Measurements from ENCODE around the gene FLAD1.

Gene FLAD1

DNA sequence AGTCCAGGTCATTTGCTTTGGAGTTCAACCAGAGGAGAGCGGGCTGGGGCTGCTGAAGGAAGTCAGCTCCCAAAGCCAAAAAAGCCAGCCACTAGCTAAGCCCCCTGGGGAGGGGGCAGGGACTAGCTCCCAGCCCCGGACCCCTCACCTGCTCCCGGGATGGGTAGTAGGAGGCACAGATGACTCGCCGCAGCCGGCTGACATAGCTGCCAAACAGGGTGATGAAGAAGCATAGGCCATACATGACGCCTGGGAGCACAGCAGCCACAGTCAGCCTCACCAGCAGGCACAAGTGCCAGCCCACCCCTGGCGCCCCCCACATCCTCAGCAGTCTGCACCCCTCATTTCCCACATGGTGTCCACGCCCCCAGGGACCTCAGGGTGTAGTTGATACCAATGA lies 43.0 kb downstream of the FLAD1 start:
- TF ChIP-seq ZBTB49 (tag by site-specific recombination; IDR thresholded peaks at IDR 0.05; ENCODE audit: low read depth) (no peak), TRIM28 (IDR thresholded peaks at IDR 0.05; ENCODE audit: borderline replicate concordance, low read length) (no peak), ZNF624 (tag by site-specific recombination; IDR thresholded peaks at IDR 0.05) (no peak), ZBTB48 (tag by site-specific recombination; IDR thresholded peaks at IDR 0.05) (no peak), TCF7L2 (IDR thresholded peaks at IDR 0.05; ENCODE audit: borderline replicate concordance, low read depth, low read length) (no peak), RBAK (tag by site-specific recombination; IDR thresholded peaks at IDR 0.05) (no peak), ZNF514 (tag by site-specific recombination; IDR thresholded peaks at IDR 0.05) (no peak), GLIS2 (tag by site-specific recombination; IDR thresholded peaks at IDR 0.05) (no peak)
- Histone ChIP-seq H3K36me3 (ENCODE audit: control insufficient read depth in 2 of 2, insufficient read depth in 1 of 2, low read length in 2 of 2) (no peaks in the 10 kb centered on the region), H3K4me1 (ENCODE audit: control insufficient read depth, insufficient read depth, low read length) (no peaks in the 10 kb centered on the region), H3K9me3 (ENCODE audit: control insufficient read depth, insufficient read depth, low read depth, low read length) (no peaks in the 10 kb centered on the region), H3K4me3 (ENCODE audit: low read depth, low read length) (no peak overlapping the region), H3K27ac (ENCODE audit: extremely low read depth, low read depth, low read length) (no peak overlapping the region)
- ChIA-PET CTCF (interaction anchor here (1.9 kb wide), 1 partner anchor 9 kb away, joined by 6 read pairs; no protein-coding TSS in a partner anchor), POLR2A (no interaction called here)

DNA sequence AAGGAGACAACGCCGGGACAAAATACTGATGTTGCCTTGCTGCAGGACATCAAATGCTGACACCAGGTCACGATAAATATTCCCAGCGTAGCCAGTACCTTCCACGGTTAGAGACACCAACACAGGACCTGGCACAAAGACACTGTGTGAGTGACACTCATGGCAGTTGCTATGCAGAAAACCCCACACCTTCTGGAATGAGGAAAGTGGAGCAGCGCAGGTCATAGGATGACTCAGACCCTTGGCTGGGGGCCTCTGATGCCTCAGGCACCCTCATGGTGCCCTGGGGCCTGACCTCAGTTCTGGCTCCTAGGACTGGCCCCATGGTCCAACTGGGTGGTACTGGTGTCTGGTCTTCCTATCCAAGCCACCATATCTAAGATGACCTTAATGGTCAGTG lies 43.4 kb downstream of the FLAD1 start:
- no peak overlapping the region for H3K4me3 ChIP-seq (ENCODE audit: low read depth, low read length)
- no peaks in the 10 kb centered on the region for H3K36me3 ChIP-seq (ENCODE audit: control insufficient read depth in 2 of 2, insufficient read depth in 1 of 2, low read length in 2 of 2)
- CTCF ChIA-PET, result interaction anchor here (1.9 kb wide), 1 partner anchor 9 kb away, joined by 6 read pairs; no protein-coding TSS in a partner anchor
- POLR2A ChIA-PET, result no interaction called here
- no peak overlapping the region for H3K27ac ChIP-seq (ENCODE audit: extremely low read depth, low read depth, low read length)
- no peaks in the 10 kb centered on the region for H3K9me3 ChIP-seq (ENCODE audit: control insufficient read depth, insufficient read depth, low read depth, low read length)
- no peaks in the 10 kb centered on the region for H3K4me1 ChIP-seq (ENCODE audit: control insufficient read depth, insufficient read depth, low read length)
- TF ChIP-seq YY1 (tag by site-specific recombination; IDR thresholded peaks at IDR 0.05) (no peak), ZNF2 (tag by site-specific recombination; IDR thresholded peaks at IDR 0.05) (no peak), BCL11A (tag by site-specific recombination; IDR thresholded peaks at IDR 0.05; ENCODE audit: low read depth) (no peak), ZNF670 (tag by site-specific recombination; IDR thresholded peaks at IDR 0.05; ENCODE audit: low read depth) (no peak), ZNF707 (tag by site-specific recombination; IDR thresholded peaks at IDR 0.05) (no peak), ZNF366 (tag by site-specific recombination; conservative IDR thresholded peaks at IDR 0.05) (no peak), ZNF280D (tag by site-specific recombination; IDR thresholded peaks at IDR 0.05) (no peak), ZEB2 (tag by site-specific recombination; IDR thresholded peaks at IDR 0.05) (no peak), ZBTB17 (tag by site-specific recombination; IDR thresholded peaks at IDR 0.05) (no peak), ZNF341 (tag by site-specific recombination; IDR thresholded peaks at IDR 0.05; ENCODE audit: low read depth) (no peak), ZNF155 (tag by site-specific recombination; IDR thresholded peaks at IDR 0.05) (no peak), ZNF302 (tag by site-specific recombination; IDR thresholded peaks at IDR 0.05; ENCODE audit: low read depth) (no peak), PRDM10 (tag by site-specific recombination; IDR thresholded peaks at IDR 0.05) (no peak), ZNF248 (tag by site-specific recombination; IDR thresholded peaks at IDR 0.05) (no peak), GLI4 (tag by site-specific recombination; IDR thresholded peaks at IDR 0.05) (no peak)
- TF ChIP-seq, protein P1, sequence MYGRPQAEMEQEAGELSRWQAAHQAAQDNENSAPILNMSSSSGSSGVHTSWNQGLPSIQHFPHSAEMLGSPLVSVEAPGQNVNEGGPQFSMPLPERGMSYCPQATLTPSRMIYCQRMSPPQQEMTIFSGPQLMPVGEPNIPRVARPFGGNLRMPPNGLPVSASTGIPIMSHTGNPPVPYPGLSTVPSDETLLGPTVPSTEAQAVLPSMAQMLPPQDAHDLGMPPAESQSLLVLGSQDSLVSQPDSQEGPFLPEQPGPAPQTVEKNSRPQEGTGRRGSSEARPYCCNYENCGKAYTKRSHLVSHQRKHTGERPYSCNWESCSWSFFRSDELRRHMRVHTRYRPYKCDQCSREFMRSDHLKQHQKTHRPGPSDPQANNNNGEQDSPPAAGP (tag by site-specific recombination; IDR thresholded peaks at IDR 0.05), result no peak
- TF ChIP-seq, protein P2, sequence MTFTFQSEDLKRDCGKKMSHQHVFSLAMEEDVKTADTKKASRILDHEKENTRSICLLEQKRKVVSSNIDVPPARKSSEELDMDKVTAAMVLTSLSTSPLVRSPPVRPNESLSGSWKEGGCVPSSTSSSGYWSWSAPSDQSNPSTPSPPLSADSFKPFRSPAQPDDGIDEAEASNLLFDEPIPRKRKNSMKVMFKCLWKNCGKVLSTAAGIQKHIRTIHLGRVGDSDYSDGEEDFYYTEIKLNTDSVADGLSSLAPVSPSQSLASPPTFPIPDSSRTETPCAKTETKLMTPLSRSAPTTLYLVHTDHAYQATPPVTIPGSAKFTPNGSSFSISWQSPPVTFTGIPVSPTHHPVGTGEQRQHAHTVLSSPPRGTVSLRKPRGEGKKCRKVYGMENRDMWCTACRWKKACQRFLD (tag by site-specific recombination; IDR thresholded peaks at IDR 0.05), result no peak
- TF ChIP-seq, protein P3, sequence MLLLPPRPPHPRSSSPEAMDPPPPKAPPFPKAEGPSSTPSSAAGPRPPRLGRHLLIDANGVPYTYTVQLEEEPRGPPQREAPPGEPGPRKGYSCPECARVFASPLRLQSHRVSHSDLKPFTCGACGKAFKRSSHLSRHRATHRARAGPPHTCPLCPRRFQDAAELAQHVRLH (tag by site-specific recombination; IDR thresholded peaks at IDR 0.05), result no peak

All from HEK293 (cell line).